K562 (cell line): ENCODE data around the gene LDLR. TPM values are rescaled to one million over a fixed set of nuclear protein-coding genes. Genes with fewer than 3 reads are reported as not detected.

Experiments
- ATAC-seq: fragments of 200-7000 bp; cut with Tn5 transposase; 3 replicates; pipeline ENCODE4 v1.9.1; 2020; ENCODE audit warnings: moderate library complexity
- BruUV-seq: library from RNA; stranded (reverse); fragments of 400-500 nt; replicated peaks from 2 replicates; lab custom pipeline; 2021; lab: Mats Ljungman, UMichigan
- CTCF ChIA-PET: fragments of 300-600 bp; formaldehyde crosslinking; extraction: SDS; loops from one replicate; lab custom pipeline; 2021; ENCODE audit warnings: low intra/inter-chr PET ratio; lab: Yijun Ruan, JAX
- POLR2A ChIA-PET: fragments of 300-600, 350-650 bp; sonication (Branson Sonifier 250); formaldehyde crosslinking; extraction: SDS; loops from one replicate; lab custom pipeline; 2021; ENCODE audit warnings: antibody characterized with exemption, inconsistent platforms; lab: Yijun Ruan, JAX
- DNase-seq, 4 experiments: peaks; one replicate each; pipeline versions ENCODE4 v3.0.0 to v3.0.0-alpha.2; 2011 to 2018; ENCODE audit warnings: low spot score in 3 of 4, mixed read lengths in 3 of 4; ENCODE audit errors: extremely low read depth in 1 of 4
- FAIRE-seq: peaks from 2 replicates; lab custom pipeline; 2011; peaks lifted over from hg19 to GRCh38; lab: Jason Lieb, UNC
- H2AFZ ChIP-seq: 2 replicates; pipeline ENCODE4 v1.6.0; 2011; ENCODE audit warnings: low read depth, low read length, control low read depth, inconsistent platforms
- H3K27ac ChIP-seq: fragments of 200-600 bp; 3 replicates; pipeline ENCODE4 v1.8.0; 2011; ENCODE audit warnings: low read depth, mild to moderate bottlenecking, control low read depth, inconsistent platforms, low read length, moderate library complexity, mixed read lengths; ENCODE audit errors: extremely low read depth
- H3K27me3 ChIP-seq, 2 experiments: fragments of 300-600 bp in 1 of 2; 2 replicates in 1 of 2; 3 replicates in 1 of 2; pipeline versions ENCODE4 v1.6.0 to v1.8.0; 2011; ENCODE audit warnings: inconsistent platforms in 2 of 2, low read length in 2 of 2, mild to moderate bottlenecking in 1 of 2, mixed read lengths in 1 of 2, moderate library complexity in 1 of 2; ENCODE audit not compliant: control insufficient read depth in 2 of 2, insufficient read depth in 2 of 2
- H3K36me3 ChIP-seq: fragments of 300-600 bp; 3 replicates; pipeline ENCODE4 v1.8.0; 2011; ENCODE audit warnings: mild to moderate bottlenecking, low read length, inconsistent platforms; ENCODE audit not compliant: control insufficient read depth, insufficient read depth
- H3K4me1 ChIP-seq, 2 experiments: fragments of 200-600 bp in 1 of 2; replicated peaks in 1 of 2; 2 replicates in 1 of 2; 3 replicates in 1 of 2; pipeline versions ENCODE4 v1.5.1 to v1.8.0; 2011; ENCODE audit warnings: inconsistent platforms in 2 of 2, low read length in 2 of 2, mild to moderate bottlenecking in 1 of 2, mixed read lengths in 1 of 2, moderate library complexity in 1 of 2; ENCODE audit not compliant: control insufficient read depth in 2 of 2, insufficient read depth in 2 of 2
- H3K4me2 ChIP-seq: 2 replicates; pipeline ENCODE4 v1.6.1; 2011; ENCODE audit warnings: low read length, control low read depth, inconsistent platforms, mixed read lengths; ENCODE audit not compliant: insufficient read depth
- H3K4me3 ChIP-seq: fragments of 200-600 bp; sonication (generic), shearing (Covaris generic); 2 replicates; pipeline ENCODE4 v1.5.1; 2016; ENCODE audit warnings: control low read depth, inconsistent platforms
- H3K79me2 ChIP-seq: fragments of 200-600 bp; 3 replicates; pipeline ENCODE4 v1.8.0; 2011; ENCODE audit warnings: low read length, inconsistent platforms; ENCODE audit not compliant: control insufficient read depth, insufficient read depth
- H3K9ac ChIP-seq, 2 experiments: 2 replicates each; pipeline versions ENCODE4 v1.6.0 to v1.6.1; 2011; ENCODE audit warnings: low read depth in 2 of 2, low read length in 2 of 2, control low read depth in 1 of 2, inconsistent platforms in 1 of 2, mild to moderate bottlenecking in 1 of 2, mixed read lengths in 1 of 2; ENCODE audit not compliant: insufficient read depth in 1 of 2
- H3K9me1 ChIP-seq: one replicate; pipeline ENCODE4 v1.6.0; 2011; ENCODE audit warnings: inconsistent platforms, mild to moderate bottlenecking, low read length, moderate library complexity; ENCODE audit not compliant: control insufficient read depth, insufficient read depth
- H3K9me3 ChIP-seq: replicated peaks from 2 replicates; pipeline ENCODE4 v1.5.1; 2011; ENCODE audit warnings: low read depth, low read length, inconsistent platforms; ENCODE audit not compliant: control insufficient read depth, insufficient read depth
- H4K20me1 ChIP-seq: replicated peaks from 2 replicates; pipeline ENCODE4 v1.6.1; 2011; ENCODE audit warnings: low read length, inconsistent platforms, mixed read lengths; ENCODE audit not compliant: control insufficient read depth, insufficient read depth
- MYC ChIP-seq, 2 experiments: fragments of 250-450 bp in 1 of 2; sonication (Bioruptor Pico) in 1 of 2; IDR thresholded peaks; 2 replicates each; pipeline versions ENCODE4 v1.5.1 to v1.6.1; 2012 to 2021; ENCODE audit warnings: low read depth in 2 of 2, borderline replicate concordance in 1 of 2, improper control_type of control experiment in 1 of 2, low read length in 1 of 2, mild to moderate bottlenecking in 1 of 2, moderate library complexity in 1 of 2
- POLR2G ChIP-seq: fragments of 200-400 bp; formaldehyde crosslinking; IDR thresholded peaks from 2 replicates; pipeline ENCODE4 v1.6.1; 2017; ENCODE audit warnings: low read depth, mild to moderate bottlenecking, antibody characterized with exemption, low read length, moderate library complexity
- ZNF121 ChIP-seq: sonication (generic); formaldehyde crosslinking; conservative IDR thresholded peaks from 2 replicates; pipeline ENCODE4 v1.8.0; 2022; ENCODE audit warnings: missing genetic modification reagents
- WGBS: fragments of 100-300 bp; shearing (Covaris generic); methylation state at CpG from one replicate; pipeline ENCODE4 v1.1.6; 2016; ENCODE audit warnings: low coverage, mixed read lengths; ENCODE audit not compliant: insufficient coverage; ENCODE audit errors: missing lambda C conversion rate; 5-methylcytosine and 5-hydroxymethylcytosine counted together
- in situ Hi-C: fragments of 300-500 bp; cut with MboI; formaldehyde crosslinking; loops from 4 replicates; pipeline ENCODE4 v1.15.0; 2018; ENCODE audit warnings: inconsistent platforms, mixed read lengths
- intact Hi-C: fragments of 100-400 bp; cut with micrococcal nuclease; formaldehyde crosslinking; loops from 2 replicates; pipeline ENCODE4 v1.14.2; 2022
- polyA plus RNA-seq, 8 experiments: library from polyadenylated mRNA; depleted of rRNA in 4 of 8; stranded (reverse) in 5 of 8; unstranded in 3 of 8; fragments of >200 nt; fragmentation: Nextera tagmentation in 2 of 8; fragmentation: Illumina TruSeq in 1 of 8; extraction: Ambion mirVana in 2 of 8; extraction: Trizol in 1 of 8; gene quantifications; 2 replicates each; pipeline versions ENCODE4 v1.2.1 to v1.2.3, GENCODE V29; 2011 to 2014; ENCODE audit warnings: inconsistent platforms in 1 of 8, missing spikeins in 1 of 8
- total RNA-seq, 7 experiments: library from RNA; depleted of rRNA in 6 of 7; stranded (reverse); fragments of >200 nt in 6 of 7; fragmentation: Illumina TruSeq in 2 of 7; extraction: Trizol in 2 of 7; gene quantifications; 2 replicates each; pipeline versions ENCODE4 v1.2.1 to v1.2.3, GENCODE V29; 2011 to 2021; ENCODE audit warnings: low replicate concordance in 1 of 7
- TF ChIP-seq, protein P1 (sequence below), 3 experiments: IDR thresholded peaks in 2 of 3; conservative IDR thresholded peaks in 1 of 3; 2 replicates each; pipeline ENCODE4 v1.5.1; 2011 to 2012; ENCODE audit warnings: low read length in 3 of 3, mild to moderate bottlenecking in 3 of 3, control low read depth in 2 of 3, improper control_type of control experiment in 1 of 3, inconsistent platforms in 1 of 3, low read depth in 1 of 3, mixed read lengths in 1 of 3, moderate library complexity in 1 of 3; ENCODE audit not compliant: insufficient read depth in 2 of 3
- TF ChIP-seq, protein P2 (sequence below): fragments of 450-650 bp; formaldehyde crosslinking; IDR thresholded peaks from 2 replicates; pipeline ENCODE4 v1.4.0; 2022; ENCODE audit warnings: missing genetic modification characterization

LDLR gene
- total and polyA plus RNA-seq, 9 of the 15 experiments (the other 6 are each of a cell fraction or from before 2014, with no cell fraction given), result 19.9 to 114 (median 56.3) TPM

DNA sequence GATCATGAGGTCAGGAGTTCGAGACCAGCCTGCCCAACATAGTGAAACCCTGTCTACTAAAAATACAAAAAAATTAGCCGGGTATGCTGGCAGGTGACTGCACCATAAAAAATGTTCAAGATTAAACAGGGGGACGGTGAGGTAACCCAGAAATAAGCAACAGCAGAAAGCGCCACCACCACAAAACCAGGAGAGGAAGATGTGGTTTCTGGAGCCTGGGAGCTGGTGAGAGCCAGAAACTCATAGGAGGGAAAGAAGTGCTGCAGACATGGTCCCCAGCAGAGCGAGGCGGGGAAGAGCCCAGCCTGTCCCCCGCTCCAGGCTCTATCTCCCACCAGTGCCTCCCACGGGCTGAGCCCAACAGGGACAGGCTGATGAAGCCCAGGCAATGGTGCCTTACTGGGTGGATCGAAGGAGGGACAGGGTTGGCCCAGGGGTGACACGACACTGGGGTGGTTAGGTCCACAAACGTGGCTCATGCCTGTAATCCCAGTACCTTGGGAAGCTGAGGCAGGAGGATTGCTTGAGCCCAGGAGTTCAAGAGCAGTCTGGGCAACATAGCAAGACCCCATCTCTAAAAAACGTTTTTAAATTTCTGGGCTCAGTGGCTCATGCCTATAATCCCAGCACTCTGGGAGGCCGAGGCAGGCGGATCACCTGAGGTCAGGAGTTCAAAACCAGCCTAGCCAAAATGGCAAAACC, 47.3 kb downstream of the LDLR start:
- Histone ChIP-seq H3K9me3 (no peaks in the 10 kb centered on the region), H4K20me1 (peaks cover 7% of the 10 kb centered on the region; the same call in 1 of the 2 replicates), H3K27me3 (no peaks in the 10 kb centered on the region), H3K4me1 (peaks cover 22 to 33% of the 10 kb centered on the region in 2 experiments), H3K9me1 (peaks cover 6% of the 10 kb centered on the region), H3K9ac (peak overlapping the region in 1 of 2 experiments; percentile 64; a peak in 2 of 4 replicates), H3K36me3 (peaks cover 16% of the 10 kb centered on the region; the same call in 2 of the 3 replicates), H3K4me3 (no peak overlapping the region), H3K27ac (no peak overlapping the region), H3K79me2 (no peaks in the 10 kb centered on the region), H3K4me2 (no peak overlapping the region), H2AFZ (no peak overlapping the region)
- no TSS peak for BruUV-seq
- DNase-seq (peak in 2 of 4 experiments; percentile 9 to 12), ATAC-seq (no peak), FAIRE-seq (no peak)
- 47% methylated on average over 13 of the region's 14 CpGs for WGBS
- POLR2A ChIA-PET, result interaction anchor here (0.6 kb wide), 1 partner anchor 36 kb away, joined by 3 read pairs; no protein-coding TSS in a partner anchor
- CTCF ChIA-PET, result interaction anchor here (2.4 kb wide), 1 partner anchor 67 kb away, joined by 34 read pairs; no protein-coding TSS in a partner anchor
- TF ChIP-seq, protein P1, sequence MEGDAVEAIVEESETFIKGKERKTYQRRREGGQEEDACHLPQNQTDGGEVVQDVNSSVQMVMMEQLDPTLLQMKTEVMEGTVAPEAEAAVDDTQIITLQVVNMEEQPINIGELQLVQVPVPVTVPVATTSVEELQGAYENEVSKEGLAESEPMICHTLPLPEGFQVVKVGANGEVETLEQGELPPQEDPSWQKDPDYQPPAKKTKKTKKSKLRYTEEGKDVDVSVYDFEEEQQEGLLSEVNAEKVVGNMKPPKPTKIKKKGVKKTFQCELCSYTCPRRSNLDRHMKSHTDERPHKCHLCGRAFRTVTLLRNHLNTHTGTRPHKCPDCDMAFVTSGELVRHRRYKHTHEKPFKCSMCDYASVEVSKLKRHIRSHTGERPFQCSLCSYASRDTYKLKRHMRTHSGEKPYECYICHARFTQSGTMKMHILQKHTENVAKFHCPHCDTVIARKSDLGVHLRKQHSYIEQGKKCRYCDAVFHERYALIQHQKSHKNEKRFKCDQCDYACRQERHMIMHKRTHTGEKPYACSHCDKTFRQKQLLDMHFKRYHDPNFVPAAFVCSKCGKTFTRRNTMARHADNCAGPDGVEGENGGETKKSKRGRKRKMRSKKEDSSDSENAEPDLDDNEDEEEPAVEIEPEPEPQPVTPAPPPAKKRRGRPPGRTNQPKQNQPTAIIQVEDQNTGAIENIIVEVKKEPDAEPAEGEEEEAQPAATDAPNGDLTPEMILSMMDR (IDR thresholded peaks at IDR 0.05 in 2 of 3, conservative IDR thresholded peaks at IDR 0.05 in 1 of 3; ENCODE audit: insufficient read depth in 2 of 3, low read depth in 1 of 3, low read length in 3 of 3), result 0 out of 6 replicates have a peak, but pooled peaks of 1 of the 3 experiments have one; percentile 5
- TF ChIP-seq, protein P2, sequence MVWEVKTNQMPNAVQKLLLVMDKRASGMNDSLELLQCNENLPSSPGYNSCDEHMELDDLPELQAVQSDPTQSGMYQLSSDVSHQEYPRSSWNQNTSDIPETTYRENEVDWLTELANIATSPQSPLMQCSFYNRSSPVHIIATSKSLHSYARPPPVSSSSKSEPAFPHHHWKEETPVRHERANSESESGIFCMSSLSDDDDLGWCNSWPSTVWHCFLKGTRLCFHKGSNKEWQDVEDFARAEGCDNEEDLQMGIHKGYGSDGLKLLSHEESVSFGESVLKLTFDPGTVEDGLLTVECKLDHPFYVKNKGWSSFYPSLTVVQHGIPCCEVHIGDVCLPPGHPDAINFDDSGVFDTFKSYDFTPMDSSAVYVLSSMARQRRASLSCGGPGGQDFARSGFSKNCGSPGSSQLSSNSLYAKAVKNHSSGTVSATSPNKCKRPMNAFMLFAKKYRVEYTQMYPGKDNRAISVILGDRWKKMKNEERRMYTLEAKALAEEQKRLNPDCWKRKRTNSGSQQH (CRISPR knock-in tag), result no peak
- peak; percentile 53 for TF ChIP-seq POLR2G
- no peak for TF ChIP-seq MYC (IDR thresholded peaks at IDR 0.05; ENCODE audit: low read depth, low read length)
- TF ChIP-seq MYC (CRISPR knock-in tag; IDR thresholded peaks at IDR 0.05; ENCODE audit: borderline replicate concordance, low read depth), result no peak
- TF ChIP-seq ZNF121 (CRISPR knock-in tag), result peak; percentile 75
- in situ Hi-C loops, result no loop called here
- intact Hi-C loops, result loop anchor here (1.0 kb wide), 1 partner anchor 67 kb away; no protein-coding TSS in a partner anchor
